H54 (cell line): ENCODE results near the gene ZNF525.

Experiments
- DNase-seq: peaks from one replicate; pipeline ENCODE4 v3.0.0; 2011; ENCODE audit warnings: low spot score, mixed read lengths; ENCODE audit not compliant: insufficient read length
- FAIRE-seq: peaks from 3 replicates; lab custom pipeline; 2011; peaks lifted over from hg19 to GRCh38; lab: Jason Lieb, UNC
- POLR2A ChIP-seq: IDR thresholded peaks from 2 replicates; pipeline ENCODE4 v1.6.1; 2011; ENCODE audit warnings: low read depth, mild to moderate bottlenecking, low read length

Gene ZNF525

DNA sequence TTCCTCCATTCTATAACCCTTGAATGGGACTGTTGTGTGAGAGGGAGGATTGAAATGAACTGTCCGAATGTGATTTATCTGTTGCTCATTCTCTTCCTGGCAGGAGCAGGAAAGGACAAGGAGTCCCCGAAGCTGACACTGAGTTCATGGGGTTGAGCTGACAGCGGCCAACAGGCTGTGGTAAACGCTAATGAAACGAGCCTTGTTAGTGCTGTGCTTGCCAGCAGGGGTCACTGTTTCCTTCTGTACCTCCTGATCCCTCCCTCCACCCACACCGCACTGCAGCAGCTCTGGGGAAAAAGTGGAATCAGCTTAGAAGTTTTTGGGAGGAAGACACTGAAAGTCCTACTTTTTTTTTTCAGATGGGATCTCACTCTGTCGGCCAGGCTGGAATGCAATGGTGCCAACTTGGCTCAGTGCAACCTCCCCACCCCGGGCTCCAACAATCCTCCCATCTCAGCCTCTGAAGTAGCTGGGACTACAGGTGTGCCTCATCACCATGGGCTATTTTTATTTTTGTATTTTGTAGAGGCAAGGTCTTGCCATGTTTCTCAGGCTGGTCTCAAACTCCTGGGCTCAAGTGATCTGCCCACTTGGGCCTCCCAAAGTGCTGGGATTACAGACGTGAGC, 59.6 kb downstream of the ZNF525 start:
- FAIRE-seq, result no peak
- TF ChIP-seq POLR2A, result no peak
- peak; percentile 59 for DNase-seq

DNA sequence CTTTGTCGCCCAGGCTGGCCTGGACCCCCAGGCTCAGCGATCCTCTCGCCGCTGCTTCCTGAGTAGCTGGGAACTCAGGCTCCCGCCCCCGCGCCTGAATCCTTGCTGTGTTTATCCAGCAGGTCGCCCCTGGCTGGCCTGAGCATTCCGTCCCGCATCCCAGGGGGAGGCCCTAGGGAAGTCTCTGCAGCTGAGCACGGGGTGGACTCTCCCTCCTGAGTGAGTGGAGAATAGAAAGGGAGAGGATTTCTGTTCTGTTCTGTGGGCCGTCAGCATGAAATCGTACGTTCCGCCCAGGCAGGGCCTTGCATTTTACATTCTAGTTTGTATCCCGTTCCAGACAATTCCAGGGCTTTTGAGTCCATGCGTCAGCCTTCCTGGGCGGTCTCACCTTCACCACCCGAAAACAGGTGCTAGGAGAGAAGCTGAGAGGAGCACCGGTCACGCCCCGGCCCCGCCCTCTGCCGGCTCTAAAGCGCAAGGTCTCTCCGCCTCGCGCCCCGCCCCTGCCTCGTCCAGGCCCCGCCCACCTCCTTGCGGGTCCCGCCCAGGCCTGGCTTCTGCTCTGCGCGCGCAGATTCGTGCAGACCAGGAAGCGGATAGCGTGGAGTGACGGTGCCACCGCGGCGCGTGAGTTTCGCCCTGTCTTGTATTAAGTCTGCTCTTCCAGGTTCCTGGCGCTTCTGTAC, 66.0 kb downstream of the ZNF525 start, which contains the start of gene ZNF761:
TSS of gene ZNF761 (plus strand) at position 586 of the 689 bp plus-strand sequence. CDS start 15,285 bp downstream, outside the sequence.
- DNase-seq (peak; percentile 88), FAIRE-seq (peak; percentile 61)
- TF ChIP-seq POLR2A, result peak; percentile 96

DNA sequence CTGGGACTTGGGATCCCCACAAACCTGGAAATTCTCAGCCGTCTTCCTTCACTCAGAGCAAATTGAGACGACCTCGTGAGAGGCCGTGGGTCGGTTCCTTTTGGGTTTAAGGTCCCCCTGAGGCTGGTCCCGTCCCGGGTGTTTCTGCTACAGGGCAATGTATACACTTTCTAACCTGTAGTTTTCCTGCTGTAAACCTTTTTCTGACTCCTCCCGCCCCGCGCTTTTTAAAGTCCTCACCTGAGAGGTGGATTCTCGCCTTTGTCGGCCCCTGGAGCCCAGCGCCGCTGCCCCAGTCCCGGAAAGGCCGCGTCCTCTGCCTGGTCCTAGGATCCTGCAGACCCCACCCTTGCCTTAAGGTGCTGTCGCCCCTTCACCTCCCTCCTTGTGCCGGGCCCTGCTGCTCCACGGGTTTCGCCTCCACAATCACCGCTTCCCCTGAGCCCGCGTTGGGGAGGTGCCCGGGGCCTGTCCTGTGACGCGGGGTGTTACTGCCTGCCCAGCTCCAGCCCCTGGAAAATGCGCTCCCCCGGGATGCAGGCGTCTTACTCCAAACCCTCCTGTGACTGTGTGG, 66.7 kb downstream of the ZNF525 start:
- no peak for FAIRE-seq
- no peak for DNase-seq
- TF ChIP-seq POLR2A, result no peak
